GM06990 (cell line): ENCODE results near the gene TGFBR1.
A peak's percentile ranks its signal among the peaks of the same experiment; 100 is the strongest.
"Not testable (repeated sequence)": the region's sequence is repeated elsewhere in the genome, so short reads cannot be mapped to it uniquely, and the experiment has no call there.

Experiments used
- DNase-seq: peaks from one replicate; pipeline ENCODE4 v3.0.0-alpha.2; 2011; ENCODE audit not compliant: insufficient read length; ENCODE audit errors: extremely low read depth
- H3K27me3 ChIP-seq: replicated peaks from 2 replicates; pipeline ENCODE4 v1.6.0; 2011; ENCODE audit warnings: low read length; ENCODE audit not compliant: control insufficient read depth, insufficient read depth
- H3K36me3 ChIP-seq: 2 replicates; pipeline ENCODE4 v1.5.1; 2011; ENCODE audit warnings: low read length; ENCODE audit not compliant: control insufficient read depth, insufficient read depth
- H3K4me3 ChIP-seq: replicated peaks from 2 replicates; pipeline ENCODE4 v1.5.1; 2011; ENCODE audit warnings: low read depth, mild to moderate bottlenecking, control low read depth, low read length
- TF ChIP-seq, protein P1 (sequence below): IDR thresholded peaks from 2 replicates; pipeline ENCODE4 v1.5.1; 2011; ENCODE audit warnings: low read length, control low read depth, mild to moderate bottlenecking, inconsistent platforms; ENCODE audit not compliant: insufficient read depth, poor library complexity, severe bottlenecking

Gene TGFBR1

DNA sequence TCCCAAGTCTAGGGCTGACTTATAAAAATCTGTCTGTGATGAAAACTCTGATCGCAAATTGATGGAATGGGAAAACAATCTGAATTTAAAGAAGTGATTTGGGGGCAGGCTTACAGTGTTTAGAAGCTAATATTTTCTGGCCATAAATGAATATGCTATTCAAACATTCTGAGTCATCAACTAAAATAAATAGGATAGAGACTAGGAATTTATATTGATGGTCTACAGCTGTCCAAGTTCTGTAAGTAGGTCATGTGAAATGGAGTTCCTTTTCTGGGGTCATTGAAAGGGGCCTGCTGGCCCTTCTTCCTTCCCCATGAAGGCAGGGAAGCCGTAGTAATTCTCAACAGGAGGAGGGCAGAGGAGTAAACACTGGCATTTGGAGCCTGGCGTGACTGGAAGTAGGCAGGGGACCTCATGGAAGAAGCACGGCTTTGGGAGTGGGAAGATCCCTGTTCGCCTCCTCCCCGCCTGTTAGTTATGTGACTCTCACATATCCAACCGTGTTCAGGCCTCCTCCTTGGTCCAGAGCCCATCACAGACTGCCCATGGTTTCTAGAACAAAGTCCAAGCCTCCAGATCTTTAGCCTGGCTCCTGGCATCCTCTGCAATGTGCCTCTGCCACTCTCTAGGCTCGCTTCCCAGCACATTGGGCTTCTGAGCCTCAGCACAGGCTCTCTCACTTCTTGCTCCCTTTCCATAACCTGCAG, 85.1 kb downstream of the TGFBR1 start:
- Histone ChIP-seq H3K4me3 (no peak overlapping the region), H3K36me3 (no peaks in the 10 kb centered on the region), H3K27me3 (no peaks in the 10 kb centered on the region)
- TF ChIP-seq, protein P1, sequence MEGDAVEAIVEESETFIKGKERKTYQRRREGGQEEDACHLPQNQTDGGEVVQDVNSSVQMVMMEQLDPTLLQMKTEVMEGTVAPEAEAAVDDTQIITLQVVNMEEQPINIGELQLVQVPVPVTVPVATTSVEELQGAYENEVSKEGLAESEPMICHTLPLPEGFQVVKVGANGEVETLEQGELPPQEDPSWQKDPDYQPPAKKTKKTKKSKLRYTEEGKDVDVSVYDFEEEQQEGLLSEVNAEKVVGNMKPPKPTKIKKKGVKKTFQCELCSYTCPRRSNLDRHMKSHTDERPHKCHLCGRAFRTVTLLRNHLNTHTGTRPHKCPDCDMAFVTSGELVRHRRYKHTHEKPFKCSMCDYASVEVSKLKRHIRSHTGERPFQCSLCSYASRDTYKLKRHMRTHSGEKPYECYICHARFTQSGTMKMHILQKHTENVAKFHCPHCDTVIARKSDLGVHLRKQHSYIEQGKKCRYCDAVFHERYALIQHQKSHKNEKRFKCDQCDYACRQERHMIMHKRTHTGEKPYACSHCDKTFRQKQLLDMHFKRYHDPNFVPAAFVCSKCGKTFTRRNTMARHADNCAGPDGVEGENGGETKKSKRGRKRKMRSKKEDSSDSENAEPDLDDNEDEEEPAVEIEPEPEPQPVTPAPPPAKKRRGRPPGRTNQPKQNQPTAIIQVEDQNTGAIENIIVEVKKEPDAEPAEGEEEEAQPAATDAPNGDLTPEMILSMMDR = no peak
- DNase-seq = no peak

DNA sequence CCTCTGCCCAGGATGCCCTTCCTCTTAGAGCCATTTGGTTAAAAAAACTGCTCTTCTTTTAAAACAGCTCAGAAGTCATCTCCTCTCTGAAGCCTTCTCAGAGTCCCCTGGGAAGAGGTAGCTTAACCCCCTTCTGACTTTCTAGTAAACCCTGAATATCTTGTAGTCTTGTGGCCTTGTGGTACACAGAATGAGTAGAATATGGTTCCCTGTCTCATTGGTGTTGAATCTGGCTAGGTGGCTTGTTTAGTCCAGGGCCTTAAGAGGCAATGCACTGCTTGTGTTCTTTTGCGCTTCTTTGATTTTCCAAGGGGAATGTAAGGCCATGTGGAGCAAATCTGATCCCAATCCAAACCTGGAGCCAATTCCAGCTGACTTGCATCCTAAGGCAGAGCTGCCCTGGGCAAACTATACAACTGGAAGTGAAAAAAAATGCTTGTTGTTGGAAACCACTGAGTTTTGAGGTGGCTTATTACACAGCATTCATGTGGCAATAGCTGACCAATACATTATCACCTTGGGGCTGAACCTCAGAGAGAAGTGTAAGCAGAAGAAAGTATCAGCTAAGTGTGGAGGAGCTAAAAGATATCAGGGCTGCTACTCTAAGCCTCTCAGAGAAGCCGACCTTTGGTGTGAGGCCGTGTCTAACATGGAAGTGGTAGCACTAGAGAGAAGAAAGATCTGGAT, 85.8 kb downstream of the TGFBR1 start:
- Histone ChIP-seq H3K4me3 (no peak overlapping the region), H3K36me3 (no peaks in the 10 kb centered on the region), H3K27me3 (no peaks in the 10 kb centered on the region)
- TF ChIP-seq, protein P1 = no peak
- no peak for DNase-seq

GRCh38 chr9:99192786-99193465, 88.0 kb downstream of the TGFBR1 start:
- TF ChIP-seq, protein P1 = no peak
- H3K27me3 ChIP-seq = no peaks in the 10 kb centered on the region
- H3K36me3 ChIP-seq = no peaks in the 10 kb centered on the region
- H3K4me3 ChIP-seq = no peak overlapping the region
- DNase-seq = no peak

- H3K4me3 ChIP-seq = no peak overlapping the region
- DNase-seq = no peak
- no peaks in the 10 kb centered on the region for H3K27me3 ChIP-seq
- H3K36me3 ChIP-seq = no peaks in the 10 kb centered on the region
- TF ChIP-seq, protein P1 = no peak
Observed at GRCh38 chr9:99193466-99193821, 88.5 kb downstream of the TGFBR1 start.

DNA sequence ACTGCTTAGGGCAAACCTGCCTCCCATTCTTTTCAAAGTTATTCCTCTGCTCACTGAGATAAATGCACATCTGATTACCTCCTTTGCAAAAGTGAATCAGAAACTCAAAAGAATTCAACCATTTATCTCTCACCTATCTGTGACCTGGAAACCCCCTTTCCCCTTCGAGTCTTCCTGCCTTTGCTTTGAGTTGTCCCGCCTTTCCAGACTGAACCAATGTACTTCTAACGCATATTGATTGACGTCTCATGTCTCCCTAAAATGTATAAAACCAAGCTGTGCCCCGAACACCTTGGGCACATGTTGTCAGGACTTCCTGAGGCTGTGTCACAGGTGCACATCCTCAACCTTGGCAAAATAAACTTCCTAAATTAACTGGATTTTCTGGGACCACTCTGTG, 91.6 kb downstream of the TGFBR1 start:
- not testable (repeated sequence) for H3K4me3 ChIP-seq, DNase-seq, H3K27me3 ChIP-seq, H3K36me3 ChIP-seq

- H3K36me3 ChIP-seq = no peaks in the 10 kb centered on the region
- TF ChIP-seq, protein P1 = peak; percentile 1
- no peak overlapping the region for H3K4me3 ChIP-seq
- no peak for DNase-seq
- H3K27me3 ChIP-seq = no peaks in the 10 kb centered on the region
Observed at GRCh38 chr9:99197124-99197630, 92.3 kb downstream of the TGFBR1 start.
